GM12874 (cell line): ENCODE measurements around the gene HLA-DRB5.

Experiments used
- CTCF ChIP-seq: IDR thresholded peaks from 2 replicates; pipeline ENCODE4 v1.5.1; 2011; ENCODE audit warnings: low read depth, mild to moderate bottlenecking, control low read depth, low read length, moderate library complexity; ENCODE audit not compliant: insufficient read depth

HLA-DRB5 gene

GRCh38 chr6:32488083-32488482 is 42.0 kb downstream of the HLA-DRB5 start:
- TF ChIP-seq CTCF: no peak

DNA sequence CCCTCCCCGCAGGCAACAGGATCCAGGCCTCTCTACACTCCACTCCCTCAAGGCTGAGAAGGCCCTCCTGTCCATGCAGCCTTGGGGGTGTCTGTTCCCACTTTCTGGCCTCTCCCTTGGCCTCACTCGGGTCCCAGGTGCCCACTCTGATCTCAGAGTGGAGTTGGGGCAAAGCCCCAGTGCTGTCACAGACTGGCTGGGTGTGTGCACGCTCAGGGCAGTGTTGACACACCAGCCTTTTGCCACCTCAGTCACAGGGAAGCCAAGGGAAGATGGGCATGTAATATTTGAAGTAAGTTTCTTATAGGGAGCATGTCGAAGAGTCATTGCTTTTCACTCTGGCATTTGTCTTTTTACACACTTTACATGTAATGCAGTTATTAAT is 45.5 kb downstream of the HLA-DRB5 start:
- TF ChIP-seq CTCF: no peak

DNA sequence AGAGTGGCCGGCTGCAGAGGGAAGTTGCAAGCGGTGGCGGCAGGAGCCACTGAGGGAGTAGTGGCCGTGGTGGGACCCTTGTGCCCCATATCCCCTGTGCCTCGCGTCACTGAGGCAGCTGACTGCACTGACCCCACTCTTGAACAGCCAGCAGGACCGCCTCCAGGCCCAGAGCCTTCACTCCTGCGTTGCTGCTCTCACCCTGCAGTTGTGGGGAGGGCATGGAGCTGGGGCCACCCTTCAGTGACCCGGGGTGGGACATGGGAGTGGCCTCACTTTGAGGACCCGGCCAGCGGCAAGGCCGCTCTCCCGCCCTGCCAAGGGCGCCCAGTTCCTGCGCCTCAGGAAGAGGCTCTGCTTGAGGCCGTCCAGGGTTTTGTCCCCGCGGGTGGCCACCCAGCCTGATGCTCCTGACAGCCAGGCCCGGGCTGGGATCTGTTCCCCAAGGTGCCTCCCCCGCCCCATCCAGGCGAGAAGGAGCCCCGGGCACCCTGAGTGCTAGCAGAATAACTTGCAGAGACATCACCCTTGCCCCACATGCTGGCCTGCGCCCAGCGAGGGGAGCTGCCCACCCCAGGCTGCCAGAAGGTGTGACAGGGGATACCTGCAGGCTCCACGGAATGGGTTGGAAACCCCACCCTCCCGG is 46.0 kb downstream of the HLA-DRB5 start:
- no peak for TF ChIP-seq CTCF

DNA sequence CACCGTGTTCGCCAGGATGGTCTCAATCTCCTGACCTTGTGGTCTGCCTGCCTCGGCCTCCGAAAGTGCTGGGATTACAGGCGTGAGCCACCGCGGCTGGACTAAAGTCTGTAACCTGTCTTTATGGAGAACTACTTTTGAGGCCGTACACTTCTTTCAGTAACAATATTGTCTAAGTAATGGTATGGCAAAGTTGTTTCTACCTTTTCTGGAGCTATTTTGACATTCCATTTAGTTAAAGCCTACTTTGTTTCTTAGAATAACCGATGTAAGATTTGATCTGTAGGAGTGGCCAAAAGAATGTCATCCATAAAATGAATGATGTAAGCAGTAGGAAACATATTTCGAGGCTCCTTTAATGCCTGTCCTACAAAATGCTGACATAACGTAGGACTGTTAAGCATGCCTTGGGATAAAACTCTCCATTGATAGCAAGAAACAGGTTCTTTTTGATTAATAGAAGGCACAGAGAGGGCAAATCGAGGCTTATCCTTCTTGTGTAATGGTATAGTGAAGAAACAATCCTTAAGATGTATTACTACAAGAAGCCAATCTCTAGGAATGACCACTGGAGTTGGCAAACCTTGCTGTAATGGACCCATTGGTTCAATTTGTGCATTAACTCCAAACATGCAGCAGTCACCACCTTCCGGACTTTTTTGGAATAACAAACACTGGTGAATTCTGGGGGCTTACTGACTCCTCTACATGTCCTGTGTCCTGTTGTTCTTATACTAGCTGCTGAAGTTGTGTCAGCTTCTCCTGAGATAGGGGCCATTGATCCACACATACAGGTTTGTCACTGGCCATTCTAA is 54.5 kb downstream of the HLA-DRB5 start:
- TF ChIP-seq CTCF: no peak

- TF ChIP-seq CTCF: no peak
These were observed 57.2 kb downstream of the HLA-DRB5 start for GRCh38 chr6:32472781-32473375.
